ENCODE results near the gene HRAS. TPM values are rescaled to one million over a fixed set of nuclear protein-coding genes. Genes with fewer than 3 reads are reported as not detected.
A peak's percentile ranks its signal among the peaks of the same experiment; 100 is the strongest.

HRAS gene
- total RNA-seq, 2 experiments from 2014 or later, result 23.7 to 23.9 TPM

DNA sequence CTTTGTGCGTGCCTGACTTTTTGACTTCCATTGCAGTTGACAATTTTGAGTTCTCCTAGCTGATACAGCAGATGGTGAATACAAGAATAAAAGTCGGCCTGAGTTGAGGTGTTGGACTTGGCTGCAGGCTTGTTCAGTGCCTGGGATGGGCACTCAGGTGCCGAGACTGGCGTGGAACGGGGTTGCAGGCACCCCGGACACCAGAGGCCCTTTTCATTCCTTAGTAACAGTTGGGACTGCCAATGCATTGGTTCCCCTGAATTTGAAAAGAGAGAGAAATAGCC, 42.2 kb upstream of the HRAS start:
- TF ChIP-seq, protein P1, sequence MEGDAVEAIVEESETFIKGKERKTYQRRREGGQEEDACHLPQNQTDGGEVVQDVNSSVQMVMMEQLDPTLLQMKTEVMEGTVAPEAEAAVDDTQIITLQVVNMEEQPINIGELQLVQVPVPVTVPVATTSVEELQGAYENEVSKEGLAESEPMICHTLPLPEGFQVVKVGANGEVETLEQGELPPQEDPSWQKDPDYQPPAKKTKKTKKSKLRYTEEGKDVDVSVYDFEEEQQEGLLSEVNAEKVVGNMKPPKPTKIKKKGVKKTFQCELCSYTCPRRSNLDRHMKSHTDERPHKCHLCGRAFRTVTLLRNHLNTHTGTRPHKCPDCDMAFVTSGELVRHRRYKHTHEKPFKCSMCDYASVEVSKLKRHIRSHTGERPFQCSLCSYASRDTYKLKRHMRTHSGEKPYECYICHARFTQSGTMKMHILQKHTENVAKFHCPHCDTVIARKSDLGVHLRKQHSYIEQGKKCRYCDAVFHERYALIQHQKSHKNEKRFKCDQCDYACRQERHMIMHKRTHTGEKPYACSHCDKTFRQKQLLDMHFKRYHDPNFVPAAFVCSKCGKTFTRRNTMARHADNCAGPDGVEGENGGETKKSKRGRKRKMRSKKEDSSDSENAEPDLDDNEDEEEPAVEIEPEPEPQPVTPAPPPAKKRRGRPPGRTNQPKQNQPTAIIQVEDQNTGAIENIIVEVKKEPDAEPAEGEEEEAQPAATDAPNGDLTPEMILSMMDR (IDR thresholded peaks at IDR 0.05), result no peak
- Mint-ChIP-seq H3K36me3 (ENCODE audit: low read depth) (peaks cover 26% of the 10 kb centered on the region), H3K9me3 (no peaks in the 10 kb centered on the region), H3K4me3 (peak overlapping the region; percentile 94), H3K27ac (peak overlapping the region; percentile 87), H3K4me1 (ENCODE audit: low read depth) (peaks cover 50% of the 10 kb centered on the region), H3K27me3 (peaks cover 4% of the 10 kb centered on the region)
- H3K9me3 ChIP-seq (ENCODE audit: control insufficient read depth in 1 of 2, insufficient read depth in 1 of 2, low read length in 2 of 2), result no peaks in the 10 kb centered on the region
- ChIA-PET CTCF (interaction anchor here (1.4 to 1.6 kb wide), 2 partner anchors 12 to 38 kb away, joined by 3 to 4 read pairs; partner anchors contain the start of gene IRF7), POLR2A (interaction anchor here (0.6 to 2.0 kb wide), 4 partner anchors 9 to 370 kb away, joined by 3 to 7 read pairs (median 4); partner anchors contain the start of genes BET1L and RIC8A)
- H3K4me3 ChIP-seq (ENCODE audit: low read length), result peak overlapping the region; percentile 76
- H3K27me3 ChIP-seq (ENCODE audit: control insufficient read depth in 1 of 2, insufficient read depth in 2 of 2, low read length in 2 of 2), result no peaks in the 10 kb centered on the region
- DNase-seq, result peak in 1 of 14 experiments; percentile 19
- no peak overlapping the region for H3K27ac ChIP-seq (ENCODE audit: low read depth in 1 of 2, low read length in 2 of 2)
- intact Hi-C loops (cut with DNase I, micrococcal nuclease), result loop anchor here in 1 of 2 experiments (5.0 kb wide), 1 partner anchor 170 kb away; no protein-coding TSS in a partner anchor
- peaks cover 16% of the 10 kb centered on the region for H3K36me3 ChIP-seq (ENCODE audit: insufficient read depth, low read length)
- ATAC-seq (ENCODE audit: poor library complexity), result no peak
- H3K4me1 ChIP-seq (ENCODE audit: insufficient read depth, low read length), result peaks cover 62% of the 10 kb centered on the region

DNA sequence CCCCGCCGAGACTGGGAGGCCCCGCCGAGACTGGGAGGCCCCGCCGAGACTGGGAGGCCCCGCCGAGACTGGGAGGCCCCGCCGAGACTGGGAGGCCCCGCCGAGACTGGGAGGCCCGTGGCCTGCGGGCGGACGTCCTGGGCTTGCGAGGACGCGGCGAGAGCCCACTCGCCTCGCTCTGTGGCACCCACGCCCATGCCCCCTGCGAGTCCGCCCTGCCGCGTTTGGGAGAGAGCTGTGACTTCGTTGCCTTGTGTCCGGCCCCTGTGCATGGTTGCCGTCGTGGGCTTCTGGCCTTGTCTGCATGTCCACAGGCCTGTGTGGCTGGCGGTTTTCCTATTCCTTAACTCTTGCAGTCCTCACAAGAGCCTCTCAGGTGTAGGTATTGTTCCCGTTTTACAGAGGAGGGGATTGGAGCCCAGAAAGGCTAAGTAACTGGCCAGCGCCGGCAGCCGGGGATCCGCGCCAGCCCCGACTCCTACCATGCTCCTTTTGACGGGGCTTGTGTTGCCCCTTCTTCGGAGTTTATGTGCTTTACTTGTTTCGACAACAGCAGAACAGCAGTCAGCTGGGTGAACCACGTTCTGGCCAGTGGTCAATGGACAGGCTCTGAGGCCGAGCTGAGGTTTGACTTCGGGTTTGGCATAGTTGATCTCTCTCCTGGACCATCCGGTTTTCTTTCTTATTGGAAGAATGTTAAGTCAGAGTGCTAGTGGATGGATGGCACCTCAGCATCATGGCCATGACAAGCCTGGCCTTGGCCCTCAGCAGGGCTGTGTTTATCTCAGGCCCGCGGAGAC, 41.6 kb upstream of the HRAS start:
- Histone ChIP-seq H3K27me3 (ENCODE audit: control insufficient read depth in 1 of 2, insufficient read depth in 2 of 2, low read length in 2 of 2) (no peaks in the 10 kb centered on the region), H3K4me3 (ENCODE audit: low read length) (peak overlapping the region; percentile 76), H3K27ac (ENCODE audit: low read depth in 1 of 2, low read length in 2 of 2) (peak overlapping the region in 1 of 2 donors; percentile 64), H3K4me1 (ENCODE audit: insufficient read depth, low read length) (peaks cover 62% of the 10 kb centered on the region), H3K36me3 (ENCODE audit: insufficient read depth, low read length) (peaks cover 12% of the 10 kb centered on the region), H3K9me3 (ENCODE audit: control insufficient read depth in 1 of 2, insufficient read depth in 1 of 2, low read length in 2 of 2) (no peaks in the 10 kb centered on the region)
- H3K4me3 Mint-ChIP-seq, result peak overlapping the region; percentile 94
- CTCF ChIA-PET, result interaction anchor here (1.6 kb wide), 1 partner anchor 39 kb away, joined by 4 read pairs; the partner anchor contains the start of gene IRF7
- peak overlapping the region; percentile 87 for H3K27ac Mint-ChIP-seq
- H3K4me1 Mint-ChIP-seq (ENCODE audit: low read depth), result peaks cover 50% of the 10 kb centered on the region
- TF ChIP-seq, protein P1 (IDR thresholded peaks at IDR 0.05), result no peak
- DNase-seq, result peak in 3 of 14 experiments; percentile 18 to 59 (median 36)
- POLR2A ChIA-PET, result interaction anchor here (1.5 to 2.1 kb wide), 5 partner anchors 9 to 370 kb away, joined by 4 to 25 read pairs (median 7); partner anchors contain the start of genes BET1L, RIC8A and TALDO1
- ATAC-seq (ENCODE audit: poor library complexity), result no peak
- H3K36me3 Mint-ChIP-seq (ENCODE audit: low read depth), result peaks cover 22% of the 10 kb centered on the region
- H3K9me3 Mint-ChIP-seq, result no peaks in the 10 kb centered on the region
- intact Hi-C loops (cut with DNase I, micrococcal nuclease), result loop anchor here in 1 of 2 experiments (1.0 to 5.0 kb wide), 2 partner anchors 38 to 170 kb away; partner anchors contain the start of gene IRF7
- peaks cover 4% of the 10 kb centered on the region for H3K27me3 Mint-ChIP-seq

DNA sequence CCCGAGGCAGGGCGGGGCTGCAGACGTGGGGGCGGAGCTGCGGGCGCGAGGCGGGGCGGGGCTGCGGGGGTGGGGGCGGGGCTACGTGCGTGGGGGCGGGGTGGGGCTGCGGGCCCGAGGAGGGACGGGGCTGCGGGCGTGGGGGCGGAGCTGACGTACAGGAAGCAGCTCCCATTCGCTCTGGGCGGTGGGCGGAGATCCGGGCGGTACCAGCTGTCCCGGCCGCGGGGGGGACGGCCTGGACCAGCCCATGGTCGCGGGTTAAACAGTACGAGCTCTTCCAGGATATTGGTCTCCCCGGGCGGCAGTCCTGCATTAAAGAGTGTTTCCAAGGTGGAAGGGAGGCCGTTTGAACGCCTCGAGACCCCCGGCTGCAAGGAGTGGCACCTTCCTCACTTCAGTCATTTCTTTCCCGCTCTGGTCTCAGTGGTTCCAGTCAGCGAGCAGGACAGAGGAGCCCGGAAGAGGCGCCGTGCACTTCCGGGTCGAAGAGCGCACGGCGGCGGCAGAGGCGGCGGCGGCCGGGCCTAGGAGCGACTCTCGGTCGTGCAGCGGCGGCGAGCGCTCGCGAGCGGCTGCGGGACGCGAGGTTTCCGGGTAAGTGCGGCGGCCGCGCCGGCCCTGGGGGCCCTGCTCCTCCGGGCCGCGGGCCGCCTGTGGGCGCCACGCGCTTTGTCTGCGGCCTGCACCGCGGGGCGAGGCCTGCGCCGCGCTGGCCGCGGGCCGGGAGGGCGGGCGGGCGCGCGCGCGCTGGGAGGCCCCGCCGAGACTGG, 40.8 kb upstream of the HRAS start, which contains the start of gene PHRF1:
Gene PHRF1, plus strand, starts transcription at position 475 of the 773 bp plus-strand sequence. CDS start 5,043 bp downstream, outside the sequence.
- POLR2A ChIA-PET, result interaction anchor here (0.7 to 2.1 kb wide), 27 partner anchors 9 to 369 kb away, joined by 3 to 25 read pairs (median 8); partner anchors contain the start of genes BET1L, DEAF1, HRAS and IRF7
- no peaks in the 10 kb centered on the region for H3K27me3 ChIP-seq (ENCODE audit: control insufficient read depth in 1 of 2, insufficient read depth in 2 of 2, low read length in 2 of 2)
- intact Hi-C loops (cut with DNase I, micrococcal nuclease), result loop anchor here (1.0 to 5.0 kb wide), 5 partner anchors 15 to 169 kb away; partner anchors contain the start of genes IRF7 (in 1 of the 2), LMNTD2 (in 1 of the 2), LRRC56 (in 1 of the 2) and RASSF7 (in 1 of the 2)
- DNase-seq, result peak; percentile 91 to 98 (median 96)
- peak; percentile 90 for ATAC-seq (ENCODE audit: poor library complexity)
- H3K27ac ChIP-seq (ENCODE audit: low read depth in 1 of 2, low read length in 2 of 2), result peak within 1 kb of the TSS; percentile 87 to 98
- Mint-ChIP-seq H3K27me3 (peaks cover 4% of the 10 kb centered on the region), H3K4me3 (peak within 1 kb of the TSS; percentile 95), H3K36me3 (ENCODE audit: low read depth) (peaks cover 14% of the 10 kb centered on the region), H3K27ac (peak within 1 kb of the TSS; percentile 92), H3K4me1 (ENCODE audit: low read depth) (peaks cover 48% of the 10 kb centered on the region), H3K9me3 (no peaks in the 10 kb centered on the region)
- TF ChIP-seq, protein P1 (IDR thresholded peaks at IDR 0.05), result no peak
- peaks cover 6% of the 10 kb centered on the region for H3K36me3 ChIP-seq (ENCODE audit: insufficient read depth, low read length)
- CTCF ChIA-PET, result interaction anchor here (0.8 to 1.6 kb wide), 3 partner anchors 19 to 39 kb away, joined by 3 to 5 read pairs (median 4); partner anchors contain the start of gene IRF7
- H3K4me1 ChIP-seq (ENCODE audit: insufficient read depth, low read length), result peaks cover 56% of the 10 kb centered on the region
- H3K4me3 ChIP-seq (ENCODE audit: low read length), result peak within 1 kb of the TSS; percentile 87
- H3K9me3 ChIP-seq (ENCODE audit: control insufficient read depth in 1 of 2, insufficient read depth in 1 of 2, low read length in 2 of 2), result no peaks in the 10 kb centered on the region

Data from CD4-positive, alpha-beta T cell (primary cell).